ENCODE results near the gene PNLIPRP1. TPM values are rescaled to one million over a fixed set of nuclear protein-coding genes. Genes with fewer than 3 reads are reported as not detected.

PNLIPRP1 gene
- total RNA-seq = not detected in 2 replicates
- long read RNA-seq = 0 reads

- no peaks in the 10 kb centered on the region for H3K4me1 Mint-ChIP-seq
- no peak for DNase-seq (ENCODE audit: low read depth, low spot score)
Measured at GRCh38 chr10:116590590-116591444, at the start of gene PNLIPRP1. PNLIPRP1 (plus strand) TSS chr10:116590959; CDS start chr10:116591130, 171 bp downstream.

GRCh38 chr10:116542007-116542677 is 48.6 kb upstream of the PNLIPRP1 start:
- no peak for TF ChIP-seq CTCF (conservative IDR thresholded peaks at IDR 0.05)
- Mint-ChIP-seq H3K4me1 (peaks cover 6% of the 10 kb centered on the region), H3K27me3 (ENCODE audit: low read depth) (no peaks in the 10 kb centered on the region), H3K27ac (ENCODE audit: unreplicated experiment) (no peak overlapping the region), H3K4me3 (no peak overlapping the region), H3K9me3 (peaks cover 14% of the 10 kb centered on the region), H3K36me3 (ENCODE audit: low read depth) (peaks cover 4% of the 10 kb centered on the region)
- no peak for DNase-seq (ENCODE audit: low read depth, low spot score)

More at GRCh38 chr10:116590590-116591444, at the start of gene PNLIPRP1:
- Mint-ChIP-seq H3K4me3 (no peak within 1 kb of the TSS), H3K36me3 (ENCODE audit: low read depth) (no peaks in the 10 kb centered on the region), H3K9me3 (peaks cover 3% of the 10 kb centered on the region), H3K27me3 (ENCODE audit: low read depth) (no peaks in the 10 kb centered on the region), H3K27ac (ENCODE audit: unreplicated experiment) (no peak within 1 kb of the TSS)
- TF ChIP-seq CTCF (conservative IDR thresholded peaks at IDR 0.05) = no peak

- Mint-ChIP-seq H3K4me3 (no peak overlapping the region), H3K27ac (ENCODE audit: unreplicated experiment) (peak overlapping the region; percentile 13), H3K4me1 (peaks cover 6% of the 10 kb centered on the region), H3K36me3 (ENCODE audit: low read depth) (peaks cover 1% of the 10 kb centered on the region), H3K9me3 (peaks cover 4% of the 10 kb centered on the region), H3K27me3 (ENCODE audit: low read depth) (no peaks in the 10 kb centered on the region)
- TF ChIP-seq CTCF (conservative IDR thresholded peaks at IDR 0.05) = no peak
- DNase-seq (ENCODE audit: low read depth, low spot score) = no peak
Measured at GRCh38 chr10:116545122-116545521, 45.6 kb upstream of the PNLIPRP1 start.

- TF ChIP-seq CTCF (conservative IDR thresholded peaks at IDR 0.05) = no peak
- H3K4me1 Mint-ChIP-seq = peaks cover 6% of the 10 kb centered on the region
- DNase-seq (ENCODE audit: low read depth, low spot score) = no peak
- H3K27me3 Mint-ChIP-seq (ENCODE audit: low read depth) = no peaks in the 10 kb centered on the region
- peaks cover under 1% of the 10 kb centered on the region for H3K9me3 Mint-ChIP-seq
- H3K36me3 Mint-ChIP-seq (ENCODE audit: low read depth) = no peaks in the 10 kb centered on the region
- no peak within 1 kb of the TSS for H3K4me3 Mint-ChIP-seq
- peak within 1 kb of the TSS; percentile 13 for H3K27ac Mint-ChIP-seq (ENCODE audit: unreplicated experiment)
Measured at GRCh38 chr10:116545756-116546155, 45.0 kb upstream of the PNLIPRP1 start, which contains the start of gene PNLIP. PNLIP (plus strand) TSS chr10:116545931; CDS start chr10:116546093, 162 bp downstream.

- TF ChIP-seq CTCF (conservative IDR thresholded peaks at IDR 0.05) = no peak
Measured at GRCh38 chr10:116548301-116548700, 42.5 kb upstream of the PNLIPRP1 start.

More at GRCh38 chr10:116548301-116548700, 42.5 kb upstream of the PNLIPRP1 start:
- Mint-ChIP-seq H3K4me3 (no peak overlapping the region), H3K9me3 (no peaks in the 10 kb centered on the region), H3K4me1 (no peaks in the 10 kb centered on the region), H3K27me3 (ENCODE audit: low read depth) (no peaks in the 10 kb centered on the region), H3K27ac (ENCODE audit: unreplicated experiment) (no peak overlapping the region), H3K36me3 (ENCODE audit: low read depth) (no peaks in the 10 kb centered on the region)
- DNase-seq (ENCODE audit: low read depth, low spot score) = no peak

All from neural crest cell (in vitro differentiated cells).